Erythroblast (primary cell): ENCODE measurements around the gene DIP2C.

Experiments used
- GATA1 ChIP-seq: IDR thresholded peaks from 2 replicates; pipeline ENCODE4 v1.6.1; 2011; ENCODE audit warnings: low read depth, mild to moderate bottlenecking, control low read depth, low read length, moderate library complexity
- POLR2A ChIP-seq: IDR thresholded peaks from 2 replicates; pipeline ENCODE4 v1.6.1; 2011; ENCODE audit warnings: mild to moderate bottlenecking, low read length

DNA sequence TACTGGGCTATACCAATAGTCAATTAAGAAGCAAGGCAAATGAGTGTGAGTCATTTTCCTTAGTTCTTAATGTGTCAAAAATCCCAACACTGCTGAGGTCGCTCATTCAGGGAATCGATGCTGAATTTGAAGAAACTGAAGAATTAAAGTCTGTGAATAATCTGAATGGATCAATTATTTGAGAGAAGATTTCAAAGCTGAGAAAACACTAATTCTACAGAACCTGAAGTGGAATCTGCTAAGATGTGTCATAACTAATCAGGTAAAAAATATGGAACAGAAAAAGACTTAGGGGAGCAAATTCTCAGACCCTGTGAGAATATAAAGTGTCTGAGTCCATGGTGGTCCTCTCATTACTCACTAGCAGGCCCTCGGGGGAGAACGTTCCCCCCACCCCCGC is 125.6 kb downstream of the DIP2C start:
- TF ChIP-seq POLR2A (no peak), GATA1 (no peak)
